NCI-H2196 (cell line): Measurements from ENCODE around the gene SCYGR8.
"Not testable (repeated sequence)": the region's sequence is repeated elsewhere in the genome, so short reads cannot be mapped to it uniquely, and the experiment has no call there.

Source experiments
- DNase-seq: peaks from one replicate; lab custom pipeline; 2025; ENCODE audit not compliant: unreplicated experiment; lab: John Stamatoyannopoulos, UW

Gene SCYGR8

GRCh38 chr2:227745594-227745993 is at the start of gene SCYGR8:
Gene SCYGR8, plus strand, starts transcription at chr2:227745894. Its CDS starts 0 bp downstream, at chr2:227745894.
- DNase-seq = no peak

GRCh38 chr2:227696990-227697679 is 48.6 kb upstream of the SCYGR8 start:
- DNase-seq = no peak

GRCh38 chr2:227701556-227701955 is 44.1 kb upstream of the SCYGR8 start:
- no peak for DNase-seq

- no peak for DNase-seq
Observed at GRCh38 chr2:227703280-227703732, 42.4 kb upstream of the SCYGR8 start.

- no peak for DNase-seq
Observed at GRCh38 chr2:227703961-227704360, 41.7 kb upstream of the SCYGR8 start.

GRCh38 chr2:227706859-227707258 is 38.8 kb upstream of the SCYGR8 start:
- DNase-seq = no peak

- DNase-seq = no peak
Observed at GRCh38 chr2:227707390-227707789, 38.3 kb upstream of the SCYGR8 start.

- no peak for DNase-seq
Observed at GRCh38 chr2:227710986-227711385, 34.7 kb upstream of the SCYGR8 start.

GRCh38 chr2:227713291-227713690 is 32.4 kb upstream of the SCYGR8 start:
- no peak for DNase-seq

- DNase-seq = no peak
Observed at GRCh38 chr2:227716501-227716900, 29.2 kb upstream of the SCYGR8 start.

- no peak for DNase-seq
Observed at GRCh38 chr2:227717687-227718567, 27.8 kb upstream of the SCYGR8 start, which contains the start of gene SLC19A3. Gene SLC19A3, minus strand, starts transcription at chr2:227718028. Its CDS starts 15,710 bp downstream, at chr2:227702318.

- no peak for DNase-seq
Observed at GRCh38 chr2:227719641-227720040, 26.1 kb upstream of the SCYGR8 start.

GRCh38 chr2:227720680-227721079 is 25.0 kb upstream of the SCYGR8 start:
- DNase-seq = no peak

- DNase-seq = not testable (repeated sequence)
Observed at GRCh38 chr2:227722821-227723220, 22.9 kb upstream of the SCYGR8 start.

- no peak for DNase-seq
Observed at GRCh38 chr2:227724394-227725039, 21.2 kb upstream of the SCYGR8 start, which contains the start of gene SCYGR6. Gene SCYGR6, minus strand, starts transcription at chr2:227724757. Its CDS starts 0 bp downstream, at chr2:227724757.

GRCh38 chr2:227728035-227728434 is 17.7 kb upstream of the SCYGR8 start, which contains the start of gene SCYGR7:
Gene SCYGR7, plus strand, starts transcription at chr2:227728335. Its CDS starts 0 bp downstream, at chr2:227728335.
- DNase-seq = no peak

GRCh38 chr2:227739351-227739750 is 6.3 kb upstream of the SCYGR8 start:
- DNase-seq = no peak

GRCh38 chr2:227740705-227741104 is 5.0 kb upstream of the SCYGR8 start:
- DNase-seq = not testable (repeated sequence)

- DNase-seq = no peak
Observed at GRCh38 chr2:227748079-227748478, 2.4 kb downstream of the SCYGR8 start.

GRCh38 chr2:227756261-227756660 is 10.6 kb downstream of the SCYGR8 start:
- DNase-seq = not testable (repeated sequence)
